ENCODE results near the gene NOC2L.

NOC2L gene

GRCh38 chr1:927234-927633 is 31.8 kb downstream of the NOC2L start:
- no peak for DNase-seq (ENCODE audit: extremely low read depth, low read depth)
- no peak for TF ChIP-seq CTCF (IDR thresholded peaks at IDR 0.05; ENCODE audit: low read depth, low read length)

- no peak for DNase-seq (ENCODE audit: extremely low read depth, low read depth)
- TF ChIP-seq CTCF (IDR thresholded peaks at IDR 0.05; ENCODE audit: low read depth, low read length): peak; percentile 10; the same call in 1 of the 2 replicates
Measured at GRCh38 chr1:925561-926421, 33.3 kb downstream of the NOC2L start.

- DNase-seq (ENCODE audit: extremely low read depth, low read depth): no peak
- TF ChIP-seq CTCF (IDR thresholded peaks at IDR 0.05; ENCODE audit: low read depth, low read length): peak; percentile 5
Measured at GRCh38 chr1:924656-925560, 34.1 kb downstream of the NOC2L start.

GRCh38 chr1:923991-924655 is 34.9 kb downstream of the NOC2L start:
- no peak for TF ChIP-seq CTCF (IDR thresholded peaks at IDR 0.05; ENCODE audit: low read depth, low read length)
- no peak for DNase-seq (ENCODE audit: extremely low read depth, low read depth)

GRCh38 chr1:923131-923990 is 35.7 kb downstream of the NOC2L start, which contains the start of gene SAMD11:
Gene SAMD11, plus strand, starts transcription at chr1:923923. Its CDS starts 509 bp downstream, at chr1:924432.
- TF ChIP-seq CTCF (IDR thresholded peaks at IDR 0.05; ENCODE audit: low read depth, low read length): no peak; the same call in 1 of the 2 replicates
- peak; percentile 61 for DNase-seq (ENCODE audit: extremely low read depth, low read depth)

- DNase-seq (ENCODE audit: extremely low read depth, low read depth): peak; percentile 29
- TF ChIP-seq CTCF (IDR thresholded peaks at IDR 0.05; ENCODE audit: low read depth, low read length): peak; percentile 48
Measured at GRCh38 chr1:921011-921837, 37.8 kb downstream of the NOC2L start.

Data from AG09319 (cell line).